Left forelimb (tissue), 1 donor: ENCODE measurements around the gene CAT.

Experiments used
- DNase-seq: peaks from one replicate; pipeline ENCODE4 v3.0.0-alpha.2; 2018; ENCODE audit warnings: low spot score

CAT gene

DNA sequence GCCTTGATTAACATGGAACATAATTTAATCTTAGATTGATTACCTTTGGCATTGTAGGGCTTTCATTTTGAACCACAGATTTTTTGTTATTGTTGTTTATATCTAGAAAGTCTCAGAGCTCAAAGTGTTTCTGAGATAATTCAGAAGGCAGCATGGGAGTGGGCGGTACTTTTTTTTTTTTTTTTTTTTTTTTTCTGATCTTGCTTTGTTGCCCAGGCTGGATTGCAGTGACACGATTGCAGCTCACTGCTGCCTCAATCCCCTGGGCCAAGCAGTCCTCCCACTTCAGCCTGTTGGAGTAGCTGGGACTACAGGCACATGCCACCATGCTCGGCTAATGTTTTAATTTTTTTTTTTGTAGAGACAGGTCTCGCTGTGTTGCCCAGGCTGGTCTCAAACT, 21.5 kb downstream of the CAT start:
- DNase-seq = no peak

DNA sequence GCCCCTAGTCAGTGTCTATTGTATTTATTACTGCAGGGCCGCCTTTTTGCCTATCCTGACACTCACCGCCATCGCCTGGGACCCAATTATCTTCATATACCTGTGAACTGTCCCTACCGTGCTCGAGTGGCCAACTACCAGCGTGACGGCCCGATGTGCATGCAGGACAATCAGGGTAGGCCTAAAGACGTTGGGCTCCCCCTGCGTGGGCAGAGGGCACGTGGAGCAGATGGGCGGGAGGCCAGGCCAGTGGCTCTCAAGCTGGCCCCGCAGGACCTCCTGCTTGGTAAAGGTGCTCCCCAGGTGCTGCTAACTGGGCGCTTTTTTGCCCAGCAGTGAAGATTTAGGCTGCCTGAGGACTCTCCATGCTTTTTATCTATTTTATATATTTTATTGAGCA, 22.5 kb downstream of the CAT start:
- no peak for DNase-seq

DNA sequence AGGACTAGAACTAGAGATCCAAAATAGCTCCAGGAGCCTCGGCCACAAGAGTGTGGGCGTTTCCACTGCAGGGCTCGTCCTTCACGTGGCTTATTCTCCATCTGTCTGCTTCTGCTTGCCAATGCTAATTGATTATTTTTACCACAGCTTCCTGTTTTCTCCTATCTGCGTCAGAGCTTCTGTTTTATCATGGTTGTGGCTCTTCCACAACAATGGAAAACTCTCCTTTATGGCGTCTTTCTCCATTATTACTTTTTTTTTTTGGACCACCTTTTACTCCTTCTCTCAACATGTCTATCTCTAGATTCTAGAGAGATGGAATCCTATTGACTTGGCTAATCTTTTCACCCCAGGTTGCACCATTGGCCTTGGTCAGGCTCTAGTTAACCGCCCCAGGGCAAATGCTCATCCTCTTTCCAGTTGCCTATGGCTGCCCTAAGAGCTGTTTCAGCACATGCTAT, 25.9 kb downstream of the CAT start:
- DNase-seq = no peak

DNA sequence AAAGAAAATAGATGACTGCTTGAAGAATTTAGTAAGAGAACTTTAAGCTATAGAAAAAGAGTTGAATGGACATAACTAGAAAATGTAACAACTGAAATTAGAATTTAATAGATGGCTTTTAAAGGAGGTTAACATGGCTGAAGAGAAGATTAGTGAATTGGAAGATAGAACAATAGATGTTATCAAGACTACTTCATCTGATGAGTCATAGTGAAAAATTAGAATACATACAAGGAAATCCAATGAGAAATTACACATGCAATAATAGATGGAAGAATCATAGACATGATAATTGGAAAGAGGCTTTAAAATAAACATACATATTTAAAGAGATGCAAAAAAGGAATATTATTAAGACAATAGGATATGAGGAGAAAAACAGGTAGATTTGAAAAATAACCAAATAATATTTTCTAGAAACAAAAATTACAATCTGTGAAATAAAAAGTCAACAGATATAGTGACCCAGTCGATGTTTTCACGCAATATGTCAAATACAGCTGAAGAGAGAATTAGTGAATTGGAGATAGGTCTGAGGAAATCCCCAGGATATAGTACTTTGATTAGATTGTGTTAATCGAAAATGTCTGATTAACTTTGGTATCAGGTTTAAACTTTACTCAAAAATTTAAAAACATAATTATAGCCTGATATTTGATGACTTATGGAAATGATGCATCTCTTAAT, 28.2 kb downstream of the CAT start:
- no peak for DNase-seq

DNA sequence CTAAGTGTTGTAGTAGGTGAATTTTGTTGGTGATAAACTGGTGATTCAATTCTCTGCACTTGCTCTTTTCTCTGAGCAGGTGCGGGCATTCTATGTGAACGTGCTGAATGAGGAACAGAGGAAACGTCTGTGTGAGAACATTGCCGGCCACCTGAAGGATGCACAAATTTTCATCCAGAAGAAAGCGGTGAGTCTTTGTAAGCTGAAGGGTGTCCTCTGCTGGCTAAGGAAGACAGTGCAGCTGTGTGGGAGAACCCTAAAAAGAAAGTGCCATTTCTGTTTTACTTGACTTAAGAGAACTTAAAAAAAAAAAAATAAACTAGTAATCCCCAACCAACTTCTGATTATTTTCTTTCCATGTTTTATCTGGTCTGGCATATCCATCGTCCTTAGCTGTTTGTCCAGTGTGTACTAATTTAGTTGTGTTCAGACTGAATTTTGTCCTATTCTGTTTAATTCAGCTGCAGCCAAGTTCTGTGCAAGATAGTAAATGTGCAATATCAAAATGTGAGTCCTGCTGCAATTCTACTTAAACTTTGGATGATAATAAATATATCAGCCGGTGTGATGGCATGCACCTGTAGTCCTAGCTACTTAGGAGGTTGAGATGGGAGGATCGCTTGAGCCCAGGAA, 29.6 kb downstream of the CAT start:
- no peak for DNase-seq

DNA sequence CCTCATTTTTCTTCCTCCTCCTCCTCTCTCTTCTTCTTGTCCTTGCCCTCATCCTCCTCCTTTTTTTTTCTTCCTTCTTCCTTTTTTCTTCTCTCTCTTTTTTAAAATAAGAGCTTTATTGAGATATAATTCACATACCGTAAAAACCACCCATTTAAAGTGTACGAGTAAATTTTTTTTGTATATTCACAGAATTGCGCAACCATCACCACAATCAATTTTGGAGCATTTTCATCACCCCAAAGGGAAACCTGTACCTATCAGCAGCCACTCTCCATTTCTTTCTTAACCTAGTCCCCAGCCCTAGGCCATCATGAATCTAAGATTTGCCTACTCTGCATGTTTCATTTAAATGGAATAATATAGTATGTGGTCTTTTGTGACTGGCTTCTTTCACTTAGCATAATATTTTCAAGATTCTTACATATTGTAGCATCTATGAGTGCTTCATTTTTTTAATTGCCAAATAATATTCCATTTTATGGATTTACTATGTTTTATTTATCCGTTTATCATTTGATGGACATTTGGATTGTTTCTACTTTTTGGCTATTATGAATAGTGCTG, 35.0 kb downstream of the CAT start:
- no peak for DNase-seq

DNA sequence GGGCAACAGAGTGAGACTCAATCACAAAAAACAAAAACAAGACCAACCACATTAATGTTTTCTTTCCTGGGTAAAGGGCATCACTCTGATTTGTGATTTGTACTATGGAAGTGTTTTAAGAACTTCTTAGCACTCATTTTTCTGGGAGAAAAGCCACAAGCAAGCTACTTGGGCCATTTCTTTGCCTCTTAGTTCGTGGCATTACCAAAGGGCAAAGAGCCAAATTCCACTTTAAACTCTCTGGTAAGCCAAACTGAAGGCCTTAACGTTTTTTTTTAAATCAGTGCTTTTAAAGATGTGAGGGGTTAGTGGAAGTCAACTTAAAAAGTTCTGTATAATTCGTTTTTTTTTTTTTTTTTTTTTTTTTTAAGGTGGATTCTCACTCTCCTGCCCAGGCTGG, 36.9 kb downstream of the CAT start:
- DNase-seq = no peak

DNA sequence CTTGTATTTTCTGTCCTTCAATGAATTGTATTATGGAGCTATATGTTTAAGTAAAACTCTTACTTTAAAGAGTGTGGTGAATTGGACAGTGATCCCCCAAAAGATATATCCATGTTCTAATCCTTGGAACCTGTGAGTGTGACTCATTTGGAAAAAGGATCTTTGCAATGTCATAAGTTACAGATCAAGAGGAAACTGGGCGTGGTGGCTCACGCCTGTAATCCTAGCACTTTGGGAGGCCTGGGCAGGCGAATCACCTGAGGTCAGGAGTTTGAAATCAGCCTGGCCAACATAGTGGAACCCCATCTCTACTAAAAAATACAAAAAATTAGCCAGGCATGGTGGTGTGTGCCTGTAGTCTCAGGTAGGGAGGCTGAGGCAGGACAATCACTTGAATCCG, 38.1 kb downstream of the CAT start:
- no peak for DNase-seq

DNA sequence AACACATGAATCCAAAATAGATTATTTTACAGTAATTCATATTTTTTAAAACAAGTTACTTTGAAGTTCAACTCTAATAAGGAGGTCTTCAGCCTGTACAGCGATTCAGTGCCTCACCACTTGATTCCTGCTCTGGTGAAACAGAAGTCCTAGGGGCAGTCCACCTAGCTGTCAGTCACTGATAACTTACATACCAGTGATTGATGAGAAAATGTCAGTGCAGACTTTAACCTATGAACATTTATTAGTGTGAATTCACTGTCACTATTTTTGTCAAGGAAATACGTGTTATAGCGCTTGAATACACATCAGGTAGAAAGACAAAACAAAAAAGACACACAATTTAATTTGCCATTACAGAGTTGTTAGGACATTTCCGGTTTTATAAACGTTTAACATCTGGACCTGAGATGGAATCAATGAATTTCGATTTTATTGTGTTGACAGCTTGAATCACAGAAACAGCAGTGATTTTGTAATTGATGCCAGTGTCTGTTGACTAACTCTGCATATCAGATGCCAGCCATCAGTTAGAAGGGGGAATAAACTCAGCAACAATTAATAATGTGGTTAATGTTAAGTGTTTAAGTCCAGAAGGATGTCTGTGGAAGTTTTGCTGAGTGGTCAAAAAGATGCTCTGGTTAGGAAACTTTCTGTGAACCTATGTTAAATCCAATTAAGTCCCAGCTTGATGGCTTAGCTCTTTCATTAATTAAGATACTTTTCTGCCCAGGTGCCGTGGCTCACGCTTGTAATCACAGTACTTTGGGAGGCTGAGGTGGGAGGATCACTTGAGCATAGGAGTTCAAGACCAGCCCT, 40.3 kb downstream of the CAT start:
- DNase-seq = no peak

DNA sequence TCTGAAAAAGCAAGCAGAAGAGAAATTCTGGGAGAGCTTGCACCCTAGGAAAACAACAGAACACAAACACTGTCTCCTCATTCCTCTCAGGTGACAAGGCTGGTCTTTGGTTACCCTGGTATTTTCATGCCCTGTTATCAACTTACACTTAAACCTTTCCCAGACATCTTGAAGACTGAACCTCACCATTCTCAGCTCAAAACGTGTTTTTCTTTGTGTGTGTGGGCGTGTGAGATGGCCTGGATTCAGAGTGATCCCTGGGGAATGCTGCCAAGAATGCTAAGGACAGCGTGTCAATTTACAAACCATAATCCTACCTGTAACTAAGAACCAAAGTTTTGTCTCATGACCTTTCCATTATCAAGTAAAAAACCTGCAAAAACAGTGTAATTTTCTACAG, 41.6 kb downstream of the CAT start:
- no peak for DNase-seq

DNA sequence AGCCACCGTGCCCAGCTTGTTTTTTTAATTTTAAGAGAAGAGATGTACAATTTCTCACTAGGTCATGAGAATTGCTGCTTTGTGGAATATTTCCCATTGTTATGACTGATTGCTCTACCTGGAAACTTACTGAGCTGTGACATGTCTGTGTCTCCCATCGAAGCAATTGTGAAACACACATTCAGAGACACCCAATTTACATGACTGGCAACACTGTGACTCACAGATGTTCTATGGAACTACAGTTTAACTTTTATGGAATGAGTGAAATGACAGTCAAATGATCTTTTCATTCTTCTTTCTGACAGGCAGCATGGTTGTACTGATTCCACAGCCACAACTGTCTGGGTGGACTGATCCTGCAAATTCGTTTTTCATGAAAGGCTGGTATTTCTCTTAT, 42.6 kb downstream of the CAT start:
- no peak for DNase-seq

DNA sequence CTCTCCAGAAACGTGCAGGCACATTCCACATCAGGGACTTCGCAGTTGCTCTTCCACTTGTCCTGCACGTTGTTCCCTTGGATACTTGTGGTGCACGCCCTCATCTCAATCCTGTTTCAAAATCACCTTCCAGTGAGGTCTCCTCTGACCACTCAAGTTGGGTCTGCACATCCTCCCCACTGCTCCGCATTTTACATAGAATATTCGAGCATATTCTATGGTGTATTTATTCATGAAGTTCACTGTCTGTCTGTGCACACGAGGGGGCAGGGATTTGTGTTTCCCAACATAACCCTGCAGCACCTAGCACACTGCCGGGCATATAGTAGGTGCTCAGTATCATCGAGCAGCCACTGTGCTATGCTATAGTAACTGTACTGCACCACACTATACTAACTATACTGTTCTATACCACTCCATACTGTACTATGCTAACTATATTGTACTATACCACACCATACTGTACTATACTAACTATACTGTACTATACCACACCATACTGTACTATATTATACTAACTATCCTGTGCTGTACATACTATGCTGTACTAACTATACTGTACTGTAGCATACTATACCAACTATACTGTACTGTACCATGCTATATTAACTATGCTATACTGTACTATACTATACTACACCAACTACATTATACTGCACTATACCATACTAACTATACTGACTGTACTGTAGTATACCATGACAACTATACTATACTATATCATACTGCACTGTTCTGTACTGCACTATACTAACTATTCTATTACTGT, 44.6 kb downstream of the CAT start:
- DNase-seq = no peak

DNA sequence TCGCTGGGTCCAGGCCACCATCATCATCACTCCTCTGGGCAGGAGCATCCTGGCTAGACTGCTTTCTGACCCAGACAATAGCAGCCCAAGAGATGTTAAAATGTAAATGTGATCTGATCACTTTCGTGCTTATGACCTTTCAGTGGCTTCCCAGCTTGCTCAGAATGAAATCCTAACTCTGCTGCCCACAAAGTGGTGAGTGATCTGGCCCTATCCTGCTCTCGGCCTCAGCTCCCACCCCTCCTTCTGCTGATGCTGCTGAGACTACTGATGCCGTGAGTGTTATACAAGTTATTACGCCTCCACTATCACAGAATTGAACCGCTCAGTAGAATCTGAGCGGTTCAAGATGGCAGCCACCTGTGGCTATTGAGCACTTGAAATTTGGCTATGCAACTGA, 48.7 kb downstream of the CAT start:
- DNase-seq = no peak

DNA sequence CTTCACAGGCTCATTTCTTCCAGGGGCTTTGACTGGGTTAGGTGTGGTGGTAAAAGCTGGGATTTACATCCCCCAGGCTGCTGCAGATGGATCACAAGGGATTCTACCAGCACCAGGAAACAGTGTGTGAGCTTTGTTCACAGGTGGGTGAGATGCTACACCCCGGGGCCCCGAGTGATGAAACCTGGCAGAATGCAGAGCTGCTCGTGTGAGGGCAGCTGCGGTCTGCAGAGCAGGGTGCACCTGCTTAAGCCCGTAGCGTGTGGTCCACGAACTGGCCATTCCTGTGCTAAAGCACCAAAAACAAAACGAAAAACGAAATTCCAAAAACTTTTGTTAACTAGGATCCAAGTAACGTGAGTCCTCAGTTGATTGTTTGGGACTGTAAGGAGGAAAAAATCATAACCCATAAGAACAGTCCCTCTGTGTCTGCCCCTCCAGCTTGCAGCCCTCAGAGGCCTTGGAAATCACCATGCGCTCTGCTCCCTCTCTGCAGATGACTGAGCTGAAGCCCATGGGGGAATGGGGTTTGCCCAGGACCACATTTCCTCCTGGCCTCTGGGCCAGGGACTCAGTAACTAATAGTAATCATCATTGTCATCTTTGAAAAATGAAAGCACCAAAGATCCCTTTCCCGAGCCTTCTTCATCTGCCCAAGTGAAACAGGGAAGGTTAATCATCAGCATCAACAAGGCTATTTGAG, 50.3 kb downstream of the CAT start:
- DNase-seq = no peak

DNA sequence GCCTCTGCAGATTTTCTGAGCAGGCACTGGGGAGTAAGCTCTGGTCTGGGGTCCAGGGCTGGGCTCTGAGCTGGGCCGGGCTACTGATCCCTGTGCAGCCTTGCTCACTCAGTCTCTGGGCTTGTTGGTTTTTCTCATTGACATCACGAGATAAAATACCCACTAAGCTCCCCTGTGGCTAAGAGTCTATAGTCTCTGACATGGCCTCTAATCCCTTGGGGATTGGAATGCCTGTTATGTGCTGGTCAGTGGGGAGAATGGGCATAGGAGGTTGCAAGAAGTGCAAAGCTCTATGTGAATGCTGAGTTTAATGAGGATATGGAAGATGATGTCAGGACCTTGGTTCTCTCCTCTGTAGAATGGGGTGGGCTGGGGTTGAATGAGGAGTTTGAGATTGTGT, 51.6 kb downstream of the CAT start:
- no peak for DNase-seq

DNA sequence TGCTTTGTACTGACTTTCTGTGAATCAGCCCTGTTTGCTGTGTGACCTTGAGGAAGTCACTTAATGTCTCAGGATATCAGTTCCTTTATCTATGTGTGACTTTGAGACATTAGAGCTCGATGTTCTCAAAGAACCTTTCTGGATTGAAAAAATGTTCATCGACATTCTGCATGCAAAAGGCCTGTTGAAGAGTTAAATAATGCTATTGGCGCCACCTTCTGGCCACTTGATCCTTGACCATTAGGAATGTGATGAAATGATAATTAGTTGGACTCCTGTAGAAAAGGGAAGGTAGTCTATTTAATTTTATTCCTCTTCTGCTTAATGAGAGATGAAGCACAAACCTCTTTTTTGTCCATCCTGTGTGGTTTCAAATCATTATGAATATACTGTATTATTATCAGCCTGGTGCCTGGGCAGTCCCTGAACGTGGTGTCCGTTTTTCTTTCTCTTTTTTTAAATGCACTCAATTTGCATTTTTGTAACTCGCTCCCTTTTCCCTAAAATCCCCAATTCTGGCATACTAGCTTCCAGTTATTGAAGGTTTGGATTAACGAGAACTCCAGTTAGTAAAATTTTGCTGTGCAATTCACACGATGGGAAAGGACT, 54.2 kb downstream of the CAT start:
- no peak for DNase-seq

DNA sequence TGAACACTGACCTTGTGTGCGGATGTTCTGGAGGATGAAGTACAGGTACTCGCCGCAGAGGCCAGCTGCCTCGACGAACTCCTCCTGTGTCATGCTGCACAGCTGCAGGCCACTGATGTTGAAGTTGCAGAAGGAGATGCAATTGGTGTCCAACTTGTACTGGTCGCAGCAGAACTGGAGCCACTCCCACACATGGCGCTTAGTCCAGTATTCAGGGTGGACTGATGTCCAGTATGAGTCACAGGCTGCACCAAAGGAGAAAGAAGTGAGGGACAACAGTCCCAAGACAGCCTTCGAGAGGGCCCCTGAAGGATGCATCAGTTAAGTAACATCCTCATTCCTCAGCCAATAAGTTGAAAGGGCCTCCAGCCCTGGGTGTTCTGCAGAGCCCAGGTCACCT, 54.7 kb downstream of the CAT start:
- no peak for DNase-seq

DNA sequence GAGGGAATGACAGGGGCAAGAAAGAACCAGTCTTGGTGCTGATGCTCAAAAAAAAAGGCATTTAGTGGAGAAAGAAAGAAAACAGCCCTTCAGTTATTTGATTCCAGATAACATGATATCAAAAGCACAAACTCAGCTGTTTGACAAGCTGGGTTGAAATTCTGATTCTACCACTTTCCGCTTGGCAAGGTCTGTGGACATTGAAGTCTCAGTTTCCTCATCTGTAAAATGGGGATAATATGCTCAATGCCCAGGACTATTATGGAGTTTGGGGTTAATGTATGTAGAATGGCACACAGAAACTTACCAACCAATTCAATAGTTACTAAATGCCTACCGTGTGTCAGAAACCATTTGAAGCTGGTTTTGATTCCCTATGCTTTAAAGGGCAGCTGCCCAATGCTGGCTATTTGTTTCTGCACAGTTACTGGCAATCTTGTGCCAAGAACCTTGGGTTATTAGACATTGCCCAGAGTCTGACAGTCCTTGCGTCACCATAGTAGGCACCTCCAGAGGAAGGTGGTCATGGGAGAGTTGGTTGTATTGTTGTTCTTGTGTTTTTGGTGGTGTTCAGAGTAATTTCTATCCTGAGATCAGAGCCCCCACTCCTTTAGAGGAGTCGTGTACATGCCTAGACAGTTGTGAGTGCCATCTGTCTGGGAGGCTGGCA, 55.3 kb downstream of the CAT start:
- no peak for DNase-seq

DNA sequence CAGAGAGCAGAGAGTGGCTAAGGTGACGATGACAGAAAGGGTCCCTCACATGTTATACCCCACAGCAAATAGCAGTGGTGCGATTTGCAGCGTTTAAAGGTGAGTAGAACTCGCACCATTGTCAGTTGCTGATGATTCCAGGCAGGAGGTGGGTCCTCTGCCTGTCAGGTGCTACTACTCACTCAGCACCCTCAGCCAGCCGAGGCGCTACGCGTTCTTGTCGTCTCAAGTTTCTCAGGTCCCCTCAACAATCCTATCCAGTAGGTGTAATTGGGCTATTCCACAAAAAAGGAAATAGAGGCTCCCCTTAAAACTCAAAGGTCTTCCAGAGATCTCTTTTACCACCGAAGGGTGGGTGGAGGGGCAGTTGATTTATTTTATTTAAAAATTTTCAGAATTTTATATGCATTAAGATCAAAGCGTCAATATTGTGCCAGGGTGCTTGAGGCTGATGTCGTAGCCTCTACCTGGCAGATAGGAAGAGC, 56.5 kb downstream of the CAT start:
- DNase-seq = no peak

DNA sequence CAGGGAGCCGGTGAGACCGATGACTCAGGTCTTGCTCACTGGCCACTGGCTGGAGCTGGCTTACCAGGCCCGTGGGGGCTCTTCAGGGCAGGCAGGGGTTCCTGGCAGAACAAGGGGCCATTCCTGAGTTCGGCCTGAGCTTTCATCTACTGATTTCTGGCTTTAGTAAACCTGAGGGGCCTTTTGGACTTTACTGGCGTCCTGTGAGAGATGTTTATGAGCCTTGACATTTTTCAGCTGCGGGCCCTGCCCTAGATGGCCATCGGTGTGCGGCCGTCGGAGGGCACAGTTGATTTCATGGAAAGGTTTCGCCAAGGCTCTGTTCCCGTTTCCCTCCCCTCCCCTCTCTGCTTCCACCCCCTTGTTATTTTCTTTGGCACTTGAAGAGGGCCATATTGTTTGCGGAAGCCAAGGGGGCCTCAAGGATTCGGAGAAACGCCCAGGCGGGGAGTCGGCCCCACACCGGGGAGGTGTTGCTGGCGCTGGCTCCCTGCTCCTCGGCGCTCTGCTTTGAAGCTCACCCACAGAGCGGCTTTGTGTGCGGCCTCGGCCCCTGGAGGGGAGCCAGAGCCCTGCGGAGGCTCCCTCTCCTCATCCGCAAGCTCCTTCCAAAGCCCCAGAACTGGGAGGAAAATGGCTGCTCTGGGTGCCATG, 57.1 kb downstream of the CAT start:
- DNase-seq = no peak
